Gastroesophageal sphincter (tissue), 4 donors: ENCODE measurements around the gene KIF22. TPM values are rescaled to one million over a fixed set of nuclear protein-coding genes. Genes with fewer than 3 reads are reported as not detected.
"Not testable (repeated sequence)": the region's sequence is repeated elsewhere in the genome, so short reads cannot be mapped to it uniquely, and the experiment has no call there.

Experiments used
- ATAC-seq: fragments of 150-250 bp; one replicate; pipeline ENCODE4 v1.9.1; 2016; ENCODE audit warnings: mild to moderate bottlenecking, moderate library complexity
- H3K27ac ChIP-seq, 4 donors: fragments of 200-600 bp; sonication (generic) in 3 of 4; 1 replicate in 3 of 4; 2 replicates in 1 of 4; pipeline ENCODE4 v1.5.1; 2016 to 2019
- H3K27me3 ChIP-seq: fragments of 200-600 bp; sonication (generic); one replicate; pipeline ENCODE4 v1.5.1; 2019
- H3K36me3 ChIP-seq, 2 donors: fragments of 200-600 bp; sonication (generic); one replicate each; pipeline ENCODE4 v1.5.1; 2019; ENCODE audit warnings: control low read depth in 1 of 2
- H3K4me1 ChIP-seq, 3 donors: fragments of 200-600 bp; sonication (generic); 1 replicate in 2 of 3; 2 replicates in 1 of 3; pipeline ENCODE4 v1.5.1; 2016 to 2019; ENCODE audit warnings: control low read depth in 2 of 3
- H3K4me3 ChIP-seq, 2 donors: fragments of 200-600 bp; sonication (generic); one replicate each; pipeline ENCODE4 v1.5.1; 2019; ENCODE audit warnings: mild to moderate bottlenecking in 1 of 2, moderate library complexity in 1 of 2
- H3K9me3 ChIP-seq, 3 donors: fragments of 200-600 bp; sonication (generic); one replicate each; pipeline ENCODE4 v1.5.1; 2017 to 2019; ENCODE audit warnings: control low read depth in 2 of 3
- CTCF ChIP-seq, 4 experiments: fragments of 200-600 bp in 2 of 4; fragments of 450-650 bp in 2 of 4; sonication (generic) in 1 of 4; IDR thresholded peaks; one replicate each; pipeline ENCODE4 v1.5.1; 2017 to 2019; ENCODE audit warnings: antibody characterized with exemption in 4 of 4, mild to moderate bottlenecking in 2 of 4, moderate library complexity in 2 of 4
- EP300 ChIP-seq: sonication (generic); formaldehyde crosslinking; IDR thresholded peaks from one replicate; pipeline ENCODE4 v1.6.1; 2017; ENCODE audit warnings: antibody characterized with exemption, mild to moderate bottlenecking
- POLR2A ChIP-seq, 2 donors: fragments of 450-650 bp; IDR thresholded peaks; one replicate each; pipeline ENCODE4 v1.6.1; 2017; ENCODE audit warnings: antibody characterized with exemption in 2 of 2, mild to moderate bottlenecking in 2 of 2, moderate library complexity in 1 of 2
- POLR2AphosphoS5 ChIP-seq: sonication (generic); formaldehyde crosslinking; IDR thresholded peaks from one replicate; pipeline ENCODE4 v1.6.1; 2017; ENCODE audit warnings: antibody characterized with exemption
- WGBS, 2 donors: methylation state at CpG; one replicate each; pipeline ENCODE4 v1.1.5; 2018; ENCODE audit warnings: low coverage in 1 of 2; 5-methylcytosine and 5-hydroxymethylcytosine counted together
- total RNA-seq, 4 donors: library from RNA; depleted of rRNA; stranded (reverse); fragments of >200 nt; gene quantifications; one replicate each; pipeline ENCODE4 v1.1.0, GENCODE V29; 2016

Gene KIF22
- total RNA-seq, 4 donors from 2014 or later, result 9.4 to 17.3 (median 12.8) TPM

GRCh38 chr16:29744541-29745101 lies 45.9 kb upstream of the KIF22 start:
- peak overlapping the region in 1 of 4 donors; percentile 4 for H3K27ac ChIP-seq
- peaks cover 22% of the 10 kb centered on the region for H3K27me3 ChIP-seq
- ATAC-seq, result no peak
- peak overlapping the region in 1 of 2 donors; percentile 42 for H3K4me3 ChIP-seq
- WGBS, 2 donors, result 87% methylated on average over 5 of the region's 20 CpGs; no CpG with 5 or more reads in 1 of the 2 donors
- H3K4me1 ChIP-seq, result no peaks in the 10 kb centered on the region
- no peaks in the 10 kb centered on the region for H3K9me3 ChIP-seq
- no peaks in the 10 kb centered on the region for H3K36me3 ChIP-seq
- no peak for TF ChIP-seq CTCF (IDR thresholded peaks at IDR 0.05)
- no peak for TF ChIP-seq POLR2AphosphoS5
- no peak for TF ChIP-seq EP300
- no peak for TF ChIP-seq POLR2A (IDR thresholded peaks at IDR 0.05)

GRCh38 chr16:29745121-29745852 lies 45.3 kb upstream of the KIF22 start:
- Histone ChIP-seq H3K4me1 (no peaks in the 10 kb centered on the region), H3K36me3 (no peaks in the 10 kb centered on the region), H3K4me3 (peak overlapping the region; percentile 17 to 42), H3K27ac (peak overlapping the region in 1 of 4 donors; percentile 42), H3K27me3 (peaks cover 22% of the 10 kb centered on the region), H3K9me3 (no peaks in the 10 kb centered on the region)
- no peak for ATAC-seq
- no peak for TF ChIP-seq EP300
- TF ChIP-seq CTCF (IDR thresholded peaks at IDR 0.05), result no peak
- TF ChIP-seq POLR2A (IDR thresholded peaks at IDR 0.05), result no peak
- TF ChIP-seq POLR2AphosphoS5, result no peak
- WGBS, 2 donors, result 59 to 70% methylated on average over 3 to 4 of the region's 16 CpGs

GRCh38 chr16:29745853-29746345 lies 44.7 kb upstream of the KIF22 start, which contains the start of gene C16orf54:
Gene C16orf54 (minus strand): TSS chr16:29745990. CDS start chr16:29744951, 1,039 bp downstream.
- no CpG with 5 or more reads among the region's 12 CpGs for WGBS, 2 donors
- Histone ChIP-seq H3K36me3 (no peaks in the 10 kb centered on the region), H3K27me3 (peaks cover 22% of the 10 kb centered on the region), H3K27ac (peak within 1 kb of the TSS in 1 of 4 donors; percentile 42), H3K4me3 (peak within 1 kb of the TSS; percentile 17 to 42), H3K9me3 (no peaks in the 10 kb centered on the region), H3K4me1 (no peaks in the 10 kb centered on the region)
- TF ChIP-seq CTCF (IDR thresholded peaks at IDR 0.05), result no peak
- TF ChIP-seq POLR2A (IDR thresholded peaks at IDR 0.05), result no peak
- no peak for TF ChIP-seq EP300
- no peak for TF ChIP-seq POLR2AphosphoS5
- ATAC-seq, result peak; percentile 74

- not testable (repeated sequence) for H3K9me3 ChIP-seq, H3K4me1 ChIP-seq, H3K36me3 ChIP-seq, H3K27ac ChIP-seq, H3K4me3 ChIP-seq, ATAC-seq
- H3K27me3 ChIP-seq, result peaks cover 21% of the 10 kb centered on the region
- WGBS, 2 donors, result 53 to 76% methylated on average over 4 of the region's 4 CpGs
Observed at GRCh38 chr16:29746518-29746917, 44.0 kb upstream of the KIF22 start.

GRCh38 chr16:29747947-29748759 lies 42.4 kb upstream of the KIF22 start:
- WGBS, 2 donors, result 40% methylated on average over 1 of the region's 30 CpGs; no CpG with 5 or more reads in 1 of the 2 donors

GRCh38 chr16:29748760-29749149 lies 41.8 kb upstream of the KIF22 start:
- H3K4me3 ChIP-seq, H3K9me3 ChIP-seq, H3K27me3 ChIP-seq, H3K4me1 ChIP-seq, ATAC-seq, H3K27ac ChIP-seq, H3K36me3 ChIP-seq: not testable (repeated sequence)
- 82% methylated on average over 2 of the region's 4 CpGs; no CpG with 5 or more reads in 1 of the 2 donors for WGBS, 2 donors

More at GRCh38 chr16:29747947-29748759, 42.4 kb upstream of the KIF22 start:
- no peak for TF ChIP-seq CTCF (IDR thresholded peaks at IDR 0.05)
- TF ChIP-seq EP300, result no peak
- no peak for TF ChIP-seq POLR2AphosphoS5
- TF ChIP-seq POLR2A (IDR thresholded peaks at IDR 0.05), result no peak
- Histone ChIP-seq H3K4me3 (no peak overlapping the region), H3K9me3 (no peaks in the 10 kb centered on the region), H3K27me3 (peaks cover 8% of the 10 kb centered on the region), H3K4me1 (no peaks in the 10 kb centered on the region), H3K36me3 (no peaks in the 10 kb centered on the region), H3K27ac (no peak overlapping the region)
- ATAC-seq, result no peak
